HepG2 (cell line): ENCODE results near the gene AP3D1. TPM values are rescaled to one million over a fixed set of nuclear protein-coding genes. Genes with fewer than 3 reads are reported as not detected.

ENCODE experiments used
- ATAC-seq: fragments of 200-7000 bp; cut with Tn5 transposase; 3 replicates; pipeline ENCODE4 v1.9.1; 2020; ENCODE audit warnings: mild to moderate bottlenecking, moderate library complexity
- BruUV-seq: library from RNA; stranded (reverse); fragments of 400-500 nt; replicated peaks from 2 replicates; lab custom pipeline; 2021; lab: Mats Ljungman, UMichigan
- CTCF ChIA-PET: fragments of 300-600 bp; formaldehyde crosslinking; extraction: SDS; loops from one replicate; lab custom pipeline; 2021; ENCODE audit warnings: low total read pairs, inconsistent platforms, low intra/inter-chr PET ratio; lab: Yijun Ruan, JAX
- POLR2A ChIA-PET: fragments of 350-600 bp; sonication (Branson Sonifier 250); formaldehyde crosslinking; loops from one replicate; lab custom pipeline; 2020; ENCODE audit warnings: antibody characterized with exemption, inconsistent platforms; lab: Yijun Ruan, JAX
- DNase-seq: peaks from one replicate; pipeline ENCODE4 v3.0.0-alpha.2; 2015; ENCODE audit warnings: low spot score
- FAIRE-seq: peaks from 3 replicates; lab custom pipeline; 2011; peaks lifted over from hg19 to GRCh38; lab: Jason Lieb, UNC
- H2AFZ ChIP-seq: one replicate; pipeline ENCODE4 v1.6.1; 2011; ENCODE audit warnings: low read length, inconsistent platforms
- H3K27ac ChIP-seq: fragments of 300-600 bp; 3 replicates; pipeline ENCODE4 v1.8.0; 2011; ENCODE audit warnings: mixed run types, mild to moderate bottlenecking, mixed read lengths, low read length, inconsistent platforms; ENCODE audit not compliant: insufficient read depth; ENCODE audit errors: extremely low read length
- H3K27me3 ChIP-seq, 2 experiments: fragments of 200-600 bp in 1 of 2; 2 replicates in 1 of 2; 3 replicates in 1 of 2; pipeline versions ENCODE4 v1.6.0 to v1.8.0; 2011; ENCODE audit warnings: low read length in 2 of 2, mild to moderate bottlenecking in 2 of 2, moderate library complexity in 2 of 2, inconsistent platforms in 1 of 2; ENCODE audit not compliant: insufficient read depth in 2 of 2, control insufficient read depth in 1 of 2
- H3K36me3 ChIP-seq, 2 experiments: fragments of 200-600 bp in 1 of 2; replicated peaks in 1 of 2; 2 replicates in 1 of 2; 3 replicates in 1 of 2; pipeline versions ENCODE4 v1.5.1 to v1.8.0; 2011; ENCODE audit warnings: low read length in 2 of 2, inconsistent platforms in 1 of 2; ENCODE audit not compliant: insufficient read depth in 2 of 2, control insufficient read depth in 1 of 2
- H3K4me1 ChIP-seq: 2 replicates; pipeline ENCODE4 v1.5.1; 2012; ENCODE audit warnings: low read length, inconsistent platforms; ENCODE audit not compliant: insufficient read depth
- H3K4me2 ChIP-seq: 2 replicates; pipeline ENCODE4 v1.6.0; 2011; ENCODE audit warnings: low read depth, low read length, inconsistent platforms
- H3K4me3 ChIP-seq, 3 experiments: fragments of 200-600 bp in 1 of 3; sonication (generic), shearing (Covaris generic) in 1 of 3; replicated peaks in 1 of 3; 2 replicates each; pipeline ENCODE4 v1.5.1; 2011 to 2016; ENCODE audit warnings: low read length in 3 of 3, inconsistent platforms in 2 of 3, low read depth in 2 of 3, mild to moderate bottlenecking in 2 of 3, control low read depth in 1 of 3, mixed read lengths in 1 of 3; ENCODE audit not compliant: insufficient read depth in 1 of 3
- H3K79me2 ChIP-seq: one replicate; pipeline ENCODE4 v1.6.1; 2011; ENCODE audit warnings: low read length, inconsistent platforms; ENCODE audit not compliant: insufficient read depth
- H3K9ac ChIP-seq: 2 replicates; pipeline ENCODE4 v1.6.0; 2011; ENCODE audit warnings: mild to moderate bottlenecking, low read depth, low read length, inconsistent platforms; ENCODE audit not compliant: insufficient read depth
- H3K9me3 ChIP-seq: 2 replicates; pipeline ENCODE4 v1.5.1; 2012; ENCODE audit warnings: mild to moderate bottlenecking, low read length
- H4K20me1 ChIP-seq: 2 replicates; pipeline ENCODE4 v1.6.0; 2011; ENCODE audit warnings: inconsistent platforms, mild to moderate bottlenecking, low read length, moderate library complexity; ENCODE audit not compliant: insufficient read depth
- DMAP1 ChIP-seq: IDR thresholded peaks from 2 replicates; pipeline ENCODE4 v1.6.1; 2016
- DRAP1 ChIP-seq: IDR thresholded peaks from 2 replicates; pipeline ENCODE4 v1.6.1; 2016; ENCODE audit warnings: missing genetic modification reagents, missing compliant biosample characterization
- ETV6 ChIP-seq: sonication (generic); formaldehyde crosslinking; conservative IDR thresholded peaks from 2 replicates; pipeline ENCODE4 v1.4.0; 2020; ENCODE audit warnings: missing genetic modification reagents
- FOXO4 ChIP-seq: sonication (generic); formaldehyde crosslinking; conservative IDR thresholded peaks from 2 replicates; pipeline ENCODE4 v1.8.1; 2023; ENCODE audit warnings: missing genetic modification reagents
- HNF4G ChIP-seq, 2 experiments: sonication (generic) in 1 of 2; formaldehyde crosslinking in 1 of 2; IDR thresholded peaks; 2 replicates each; pipeline versions ENCODE4 v1.4.0 to v1.6.1; 2011 to 2020; ENCODE audit warnings: borderline replicate concordance in 2 of 2, low read depth in 2 of 2, mild to moderate bottlenecking in 2 of 2, low read length in 1 of 2, missing genetic modification reagents in 1 of 2, moderate library complexity in 1 of 2
- IRF2 ChIP-seq: IDR thresholded peaks from 2 replicates; pipeline ENCODE4 v1.6.1; 2018; ENCODE audit warnings: missing genetic modification reagents, missing compliant biosample characterization
- NFIB ChIP-seq: sonication (generic); formaldehyde crosslinking; IDR thresholded peaks from 2 replicates; pipeline ENCODE4 v1.9.0; 2021; ENCODE audit warnings: missing genetic modification reagents, mild to moderate bottlenecking, borderline replicate concordance
- NFYB ChIP-seq: sonication (generic); formaldehyde crosslinking; IDR thresholded peaks from 2 replicates; pipeline ENCODE4 v1.4.0; 2020; ENCODE audit warnings: missing genetic modification reagents
- PAWR ChIP-seq: sonication (generic); formaldehyde crosslinking; IDR thresholded peaks from 2 replicates; pipeline ENCODE4 v1.4.0; 2020; ENCODE audit warnings: missing genetic modification reagents, mild to moderate bottlenecking, borderline replicate concordance
- PHF5A ChIP-seq: IDR thresholded peaks from one replicate; pipeline ENCODE4 v1.6.1; 2018; ENCODE audit warnings: low read depth, missing genetic modification reagents; ENCODE audit not compliant: unreplicated experiment
- PRPF4 ChIP-seq: fragments of 200-400 bp; formaldehyde crosslinking; IDR thresholded peaks from 2 replicates; pipeline ENCODE4 v1.6.1; 2016; ENCODE audit warnings: low read length, low read depth; ENCODE audit not compliant: poor library complexity, severe bottlenecking
- RARA ChIP-seq: IDR thresholded peaks from 2 replicates; pipeline ENCODE4 v1.6.1; 2016; ENCODE audit warnings: missing genetic modification reagents, missing compliant biosample characterization
- SRF ChIP-seq: IDR thresholded peaks from 2 replicates; pipeline ENCODE4 v1.6.1; 2011; ENCODE audit warnings: mild to moderate bottlenecking, low read depth, low read length, moderate library complexity
- XBP1 ChIP-seq: sonication (generic); formaldehyde crosslinking; IDR thresholded peaks from 2 replicates; pipeline ENCODE4 v1.5.0; 2020; ENCODE audit warnings: missing genetic modification reagents
- YEATS2 ChIP-seq: sonication (generic); formaldehyde crosslinking; IDR thresholded peaks from 2 replicates; pipeline ENCODE4 v1.4.0; 2020; ENCODE audit warnings: missing genetic modification reagents, borderline replicate concordance
- ZBTB26 ChIP-seq: IDR thresholded peaks from 2 replicates; pipeline ENCODE4 v1.6.1; 2016; ENCODE audit warnings: missing compliant biosample characterization, missing genetic modification reagents, borderline replicate concordance
- ZNF501 ChIP-seq: sonication (generic); formaldehyde crosslinking; IDR thresholded peaks from 2 replicates; pipeline ENCODE4 v1.5.1; 2020; ENCODE audit warnings: mild to moderate bottlenecking, moderate library complexity, missing genetic modification reagents
- ZNF652 ChIP-seq: IDR thresholded peaks from 2 replicates; pipeline ENCODE4 v1.6.1; 2016; ENCODE audit warnings: low read depth, borderline replicate concordance
- ZNF660 ChIP-seq: sonication (generic); formaldehyde crosslinking; IDR thresholded peaks from 2 replicates; pipeline ENCODE4 v1.5.1; 2020; ENCODE audit warnings: mild to moderate bottlenecking, low read depth, missing genetic modification reagents, borderline replicate concordance
- ZNF737 ChIP-seq: sonication (generic); formaldehyde crosslinking; IDR thresholded peaks from 2 replicates; pipeline ENCODE4 v1.5.0; 2020; ENCODE audit warnings: missing genetic modification reagents, mild to moderate bottlenecking, borderline replicate concordance
- WGBS: methylation state at CpG from one replicate; pipeline ENCODE4 v1.1.6; 2017; ENCODE audit warnings: low lambda C conversion rate; 5-methylcytosine and 5-hydroxymethylcytosine counted together
- in situ Hi-C: cut with HindIII; loops from 2 replicates; pipeline ENCODE4 v1.10.0; 2017; ENCODE audit warnings: low pct_unique_long_range_greater_than_20kb; ENCODE audit not compliant: extremely low pct_ligation_motif_present
- intact Hi-C: fragments of 100-400 bp; cut with micrococcal nuclease; formaldehyde crosslinking; loops from one replicate; pipeline ENCODE4 v1.10.0; 2022; ENCODE audit not compliant: unreplicated experiment
- polyA plus RNA-seq, 8 experiments: library from polyadenylated mRNA; depleted of rRNA in 3 of 8; stranded (reverse) in 7 of 8; unstranded in 1 of 8; fragments of >200 nt; fragmentation: Illumina TruSeq in 4 of 8; extraction: Trizol in 4 of 8; gene quantifications; 2 replicates each; pipeline versions ENCODE4 v1.2.1 to v1.2.3, GENCODE V29; 2011 to 2016; ENCODE audit warnings: low read depth in 4 of 8, missing spikeins in 1 of 8, mixed read lengths in 1 of 8; ENCODE audit not compliant: insufficient read depth in 1 of 8
- total RNA-seq, 5 experiments: library from RNA; depleted of rRNA; stranded (reverse); fragments of >200 nt; fragmentation: Illumina TruSeq; extraction: Trizol; gene quantifications; 2 replicates each; pipeline ENCODE4 v1.2.3, GENCODE V29; 2016; ENCODE audit warnings: low read depth in 1 of 5

The AP3D1 gene
- total and polyA plus RNA-seq, 2 of the 13 experiments (the other 11 are each of a cell fraction or from before 2014, with no cell fraction given), result 68.0 to 82.6 TPM

- TF ChIP-seq ZNF737 (no peak), PHF5A (CRISPR knock-in tag) (no peak), RARA (CRISPR knock-in tag) (no peak), SRF (no peak), PRPF4 (no peak), ZNF501 (CRISPR knock-in tag) (no peak), FOXO4 (no peak), ZNF652 (CRISPR knock-in tag) (no peak)
These were observed 69.2 kb downstream of the AP3D1 start (continued) for GRCh38 chr19:2081873-2082810.

- H3K27ac ChIP-seq, result no peak overlapping the region
- BruUV-seq, result no TSS peak
- in situ Hi-C loops (no loop called here), intact Hi-C loops (no loop called here)
- H3K9ac ChIP-seq, result no peak overlapping the region
- ChIA-PET POLR2A (no interaction called here), CTCF (no interaction called here)
- H3K9me3 ChIP-seq, result no peaks in the 10 kb centered on the region
- no peak overlapping the region for H3K4me2 ChIP-seq
- FAIRE-seq, result no peak
- no peaks in the 10 kb centered on the region for H3K79me2 ChIP-seq
- H3K27me3 ChIP-seq, result no peaks in the 10 kb centered on the region
- 96% methylated on average over 23 of the region's 23 CpGs for WGBS
- H2AFZ ChIP-seq, result no peak overlapping the region
- no peak overlapping the region for H3K4me3 ChIP-seq
- no peak for ATAC-seq
- 0 out of 2 replicates have a peak, but pooled peaks cover 11% of the 10 kb centered on the region for H3K4me1 ChIP-seq
- H3K36me3 ChIP-seq, result peaks cover 11 to 18% of the 10 kb centered on the region in 2 experiments; a peak in 4 of 5 replicates
- no peak for DNase-seq
- H4K20me1 ChIP-seq, result no peaks in the 10 kb centered on the region
- TF ChIP-seq NFYB (no peak), ETV6 (no peak), PAWR (no peak), NFIB (CRISPR knock-in tag) (no peak), ZBTB26 (no peak), XBP1 (CRISPR knock-in tag) (no peak), DRAP1 (no peak), HNF4G (IDR thresholded peaks at IDR 0.05; ENCODE audit: borderline replicate concordance, low read depth, low read length) (no peak), HNF4G (CRISPR knock-in tag; IDR thresholded peaks at IDR 0.05; ENCODE audit: borderline replicate concordance, low read depth) (no peak), IRF2 (CRISPR knock-in tag) (no peak), YEATS2 (CRISPR knock-in tag) (no peak), ZNF660 (CRISPR knock-in tag) (no peak), DMAP1 (no peak)
These were observed 70.9 kb downstream of the AP3D1 start for GRCh38 chr19:2080336-2080988.
